OCI-LY7 (cell line): ENCODE data around the gene ANKRD26.

Experiments
- CTCF ChIP-seq: fragments of 200-600 bp; sonication (generic); conservative IDR thresholded peaks from 2 replicates; pipeline ENCODE4 v1.5.1; 2014; ENCODE audit warnings: mild to moderate bottlenecking, antibody characterized with exemption, low read length, moderate library complexity, mixed read lengths
- EZH2phosphoT487 ChIP-seq: fragments of 200-600 bp; sonication (generic); IDR thresholded peaks from 2 replicates; pipeline ENCODE4 v1.6.1; 2018; ENCODE audit warnings: low read depth, borderline replicate concordance, mild to moderate bottlenecking, mixed run types, antibody characterized with exemption, low read length, moderate library complexity, mixed read lengths

DNA sequence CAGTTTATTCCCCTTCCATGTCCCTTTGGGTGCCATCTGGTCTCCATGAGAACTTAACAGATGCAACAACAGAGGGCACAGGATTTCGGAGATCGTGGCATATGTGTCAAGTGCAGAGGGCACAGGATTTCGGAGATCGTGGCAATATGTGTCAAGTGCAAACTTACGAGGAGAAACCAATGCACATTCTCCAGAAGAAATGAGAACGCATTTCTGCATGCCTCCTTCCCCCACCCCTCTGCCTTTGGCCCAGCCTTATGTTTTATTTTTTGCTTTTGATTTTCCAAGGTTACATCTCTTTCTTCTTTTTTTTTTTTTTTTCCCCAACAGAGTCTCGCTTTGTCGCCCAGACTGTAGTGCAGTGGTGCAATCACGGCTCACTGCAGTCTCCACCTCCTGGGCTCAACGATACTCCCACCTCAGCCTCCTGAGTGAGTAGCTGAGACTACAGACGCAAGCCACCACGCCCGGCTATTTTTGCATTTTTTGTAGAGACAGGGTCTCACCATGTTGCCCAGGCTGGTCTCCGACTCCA, 586 bp upstream of the ANKRD26 start:
- no peak for TF ChIP-seq CTCF
- TF ChIP-seq EZH2phosphoT487 = no peak
